Effector CD8-positive, alpha-beta T cell (primary cell): ENCODE results near the gene ELOVL6.
"Not testable (repeated sequence)": the region's sequence is repeated elsewhere in the genome, so short reads cannot be mapped to it uniquely, and the experiment has no call there.

Experiments
- DNase-seq: peaks from one replicate; lab custom pipeline; 2025; lab: John Stamatoyannopoulos, UW

The ELOVL6 gene

GRCh38 chr4:110196871-110197528 is 1.4 kb downstream of the ELOVL6 start:
- DNase-seq: peak; percentile 23

DNA sequence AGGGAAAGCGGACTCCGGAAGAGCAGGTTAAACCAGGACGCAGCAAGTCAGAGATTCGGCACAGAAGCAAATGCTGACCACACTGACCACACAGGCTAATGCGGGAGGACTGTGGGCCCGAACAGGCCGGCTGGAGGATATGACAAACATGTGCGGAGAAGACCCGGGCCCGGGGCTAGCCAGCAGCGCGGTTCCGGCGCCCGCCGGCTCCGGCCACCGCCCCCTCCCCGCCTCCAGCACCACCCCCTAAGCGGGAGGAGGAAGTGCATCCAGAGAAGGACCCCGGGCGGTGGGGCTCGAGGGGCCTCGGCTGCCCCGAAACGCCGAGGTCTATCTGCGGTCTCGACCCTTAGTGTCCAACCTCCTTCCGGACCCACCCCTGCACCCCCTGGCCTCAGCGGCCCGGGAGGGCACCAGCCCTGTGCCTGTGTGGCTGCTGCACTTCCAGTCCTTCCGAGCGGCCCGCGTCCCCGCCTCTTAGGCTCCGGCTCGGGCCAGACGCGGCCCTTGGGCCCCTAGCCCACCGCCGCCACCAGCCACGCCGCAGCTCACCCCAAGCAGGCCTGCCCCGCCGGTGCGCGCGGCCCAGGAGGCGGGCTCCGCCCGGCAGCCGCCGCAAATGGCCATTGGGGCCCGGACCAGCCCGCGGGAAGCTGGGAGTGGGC is 2.1 kb downstream of the ELOVL6 start:
- DNase-seq: peak; percentile 23

DNA sequence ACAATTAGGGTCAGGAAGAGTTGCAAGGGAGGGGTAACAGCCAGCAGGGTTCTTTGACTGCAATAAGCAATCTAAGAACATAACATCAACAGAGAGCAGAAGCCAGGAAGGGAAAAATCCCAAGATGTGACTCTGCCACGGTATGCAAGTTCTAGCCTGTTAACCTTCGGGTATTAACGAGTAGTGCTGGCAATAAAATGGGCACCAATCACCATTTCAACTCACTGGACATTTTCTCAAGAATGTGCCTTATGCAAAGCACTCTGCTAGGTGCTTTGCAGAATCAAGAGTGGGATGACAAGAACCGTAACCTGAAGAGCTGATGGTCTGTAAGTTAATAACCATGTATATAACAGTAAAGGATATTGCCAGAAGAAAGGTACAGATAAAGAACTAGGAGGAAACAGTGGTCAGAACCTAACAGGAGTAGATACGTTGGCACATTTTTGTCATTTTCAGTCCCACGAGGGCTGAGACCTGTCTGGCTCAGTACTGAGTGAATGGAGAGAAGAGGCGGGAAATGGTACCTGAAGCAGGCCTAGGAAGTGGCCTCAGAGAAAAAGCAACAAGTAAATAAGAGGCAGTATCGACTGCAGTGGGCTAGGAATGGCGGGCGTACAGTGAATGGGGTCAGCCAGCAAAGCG is 2.7 kb downstream of the ELOVL6 start:
- DNase-seq: no peak

DNA sequence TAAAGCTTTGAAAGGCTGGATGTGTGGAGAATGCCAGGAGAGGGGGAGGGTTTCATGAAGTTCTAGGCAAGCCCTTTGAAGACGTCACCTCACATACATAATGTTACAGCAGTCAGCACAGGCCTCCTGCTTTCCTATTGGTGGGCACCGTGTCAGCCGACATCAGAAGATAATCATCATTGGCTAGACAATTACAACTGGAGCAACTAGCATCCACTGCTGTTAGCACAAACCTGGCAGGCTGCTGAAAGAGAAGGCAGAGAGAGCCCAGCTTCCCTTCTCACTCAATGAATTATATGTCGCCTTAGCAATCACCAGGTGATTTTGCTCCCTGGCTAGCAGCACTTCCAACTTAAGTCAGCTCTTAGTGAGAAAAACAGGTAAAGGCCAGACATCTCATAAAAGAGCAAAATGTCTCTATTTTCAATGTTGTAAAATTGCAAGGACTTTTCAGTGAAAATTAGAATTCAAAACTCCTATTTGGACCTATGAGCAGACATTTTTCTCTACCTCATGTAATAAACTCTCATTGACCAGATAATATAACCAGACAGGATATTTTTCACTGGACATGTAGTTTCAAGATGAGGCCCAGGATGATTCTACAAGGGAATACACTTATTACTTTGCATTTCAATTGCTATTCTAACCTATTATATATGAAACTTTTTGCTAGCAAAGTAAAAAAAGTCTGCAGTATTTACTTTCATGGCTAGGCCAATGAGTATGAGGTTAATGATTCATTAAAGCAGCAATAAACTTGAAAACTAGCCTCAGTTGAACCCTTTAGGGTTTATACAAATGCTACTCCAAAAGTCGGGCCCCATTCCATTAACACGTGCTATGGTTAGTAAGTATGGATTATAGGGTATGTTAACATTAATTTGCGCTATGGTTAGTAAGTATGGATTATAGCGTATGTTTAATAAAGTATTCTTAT is 4.3 kb downstream of the ELOVL6 start:
- peak; percentile 66 for DNase-seq

- not testable (repeated sequence) for DNase-seq
Observed at GRCh38 chr4:110193287-110193686, 5.1 kb downstream of the ELOVL6 start.

DNA sequence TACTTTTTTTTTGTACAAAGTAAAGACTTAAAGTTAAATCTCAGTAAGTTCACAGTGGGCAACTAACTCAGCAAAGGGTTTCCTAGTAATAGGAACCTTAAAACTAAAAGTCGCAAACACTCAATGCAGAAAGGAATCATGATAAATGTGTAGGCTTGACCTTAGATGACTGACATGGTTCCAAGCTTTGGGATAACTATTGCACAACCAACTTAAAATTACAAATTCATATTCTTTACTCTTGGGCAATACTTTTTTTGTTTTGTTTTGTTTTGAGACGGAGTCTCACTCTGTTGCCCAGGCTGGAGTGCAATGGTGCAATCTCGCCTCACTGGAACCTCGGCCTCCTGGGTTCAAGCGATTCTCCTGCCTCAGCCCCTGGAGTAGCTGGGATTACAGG is 8.2 kb downstream of the ELOVL6 start:
- DNase-seq: no peak

- DNase-seq: no peak
Observed at GRCh38 chr4:110188113-110188512, 10.3 kb downstream of the ELOVL6 start.

- no peak for DNase-seq
Observed at GRCh38 chr4:110184791-110185155, 13.6 kb downstream of the ELOVL6 start.

DNA sequence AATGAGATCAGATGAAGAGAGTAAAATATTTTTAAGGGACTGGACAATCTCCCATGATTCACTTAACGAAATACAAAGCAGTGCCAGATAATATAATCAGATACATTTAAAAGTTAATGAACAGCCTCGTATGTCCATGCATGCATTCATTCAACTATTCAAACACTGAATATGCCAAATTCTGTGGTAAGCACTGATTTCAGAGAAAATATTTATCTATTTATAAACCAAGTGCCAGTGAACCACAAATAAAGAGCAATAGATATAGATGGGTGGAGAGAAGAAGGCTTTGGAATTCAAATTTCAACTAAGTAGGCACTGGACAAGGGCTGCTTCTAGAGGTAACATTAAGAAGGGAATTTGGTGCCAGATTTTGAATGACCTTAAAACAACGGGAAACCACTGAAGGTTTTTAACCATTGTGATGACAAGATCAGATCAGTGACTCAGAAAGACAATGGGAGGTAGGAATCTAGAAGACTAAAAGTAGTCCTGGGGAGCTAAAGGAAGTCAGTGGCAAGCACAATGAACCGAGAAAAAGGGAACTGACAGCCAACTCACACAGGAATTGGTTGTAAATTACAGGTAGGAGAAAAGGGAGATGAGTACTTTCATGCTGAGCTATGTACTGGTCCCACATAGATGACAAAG is 14.2 kb downstream of the ELOVL6 start:
- DNase-seq: no peak

DNA sequence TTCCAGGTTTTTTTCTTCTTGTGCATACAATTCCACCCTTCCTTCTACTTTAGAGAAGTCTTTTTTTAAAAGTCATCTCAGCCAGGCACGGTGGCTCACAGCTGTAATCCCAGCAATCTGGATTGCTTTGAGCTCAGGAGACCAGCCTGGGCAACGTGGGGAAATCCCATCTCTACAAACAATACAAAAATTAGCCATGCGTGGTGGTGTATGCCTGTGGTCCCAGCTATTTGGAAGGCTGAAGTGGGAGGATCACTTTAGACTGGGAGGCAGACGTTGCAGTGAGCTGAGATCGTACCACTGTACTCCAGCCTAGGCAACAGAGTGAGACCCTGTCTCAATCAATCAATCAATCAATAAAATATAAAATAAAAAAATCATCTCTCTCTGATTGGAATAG is 14.8 kb downstream of the ELOVL6 start:
- no peak for DNase-seq

- no peak for DNase-seq
Observed at GRCh38 chr4:110183058-110183457, 15.4 kb downstream of the ELOVL6 start.

GRCh38 chr4:110181890-110182289 is 16.5 kb downstream of the ELOVL6 start:
- DNase-seq: no peak

DNA sequence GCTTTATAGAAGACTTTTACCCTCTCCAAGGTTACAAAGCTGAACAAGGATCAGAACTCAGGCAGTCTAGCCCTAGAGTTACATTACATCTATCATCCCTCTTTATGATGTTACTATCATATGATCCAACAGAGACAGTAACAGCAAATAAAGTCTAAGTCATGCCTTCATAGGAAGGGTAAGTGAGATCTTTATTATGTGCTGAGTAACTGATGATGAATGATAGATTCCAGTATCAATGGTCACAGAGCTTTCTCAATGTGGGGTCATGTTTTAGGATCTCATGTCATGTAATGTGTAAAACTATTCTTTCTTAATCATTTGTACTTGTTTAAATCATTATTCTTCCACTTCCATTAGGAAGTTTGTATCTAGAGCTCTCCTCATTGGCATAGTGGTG is 22.8 kb downstream of the ELOVL6 start:
- DNase-seq: no peak

DNA sequence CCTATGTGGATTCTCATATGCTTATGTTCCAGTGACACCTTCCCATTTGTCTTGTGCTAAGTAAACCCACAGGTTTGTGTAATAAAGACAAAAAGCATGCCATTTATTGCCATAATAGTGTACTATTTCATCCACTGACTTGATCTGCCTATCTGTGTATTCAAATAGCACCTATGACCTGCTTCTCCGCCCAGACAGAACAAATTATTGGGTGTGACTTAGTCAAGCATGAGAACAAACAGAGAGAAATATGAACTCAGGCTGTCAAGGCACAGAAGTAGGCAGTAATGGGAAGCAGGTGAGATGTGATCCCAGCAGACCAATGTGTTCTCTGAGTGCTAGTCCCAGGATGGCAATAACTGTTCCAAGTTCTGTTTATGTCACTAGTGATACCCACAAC is 25.4 kb downstream of the ELOVL6 start:
- DNase-seq: no peak

GRCh38 chr4:110171971-110172370 is 26.4 kb downstream of the ELOVL6 start:
- DNase-seq: no peak

GRCh38 chr4:110170861-110171260 is 27.6 kb downstream of the ELOVL6 start:
- DNase-seq: no peak

- DNase-seq: peak; percentile 1
Observed at GRCh38 chr4:110165382-110166286, 32.8 kb downstream of the ELOVL6 start.

DNA sequence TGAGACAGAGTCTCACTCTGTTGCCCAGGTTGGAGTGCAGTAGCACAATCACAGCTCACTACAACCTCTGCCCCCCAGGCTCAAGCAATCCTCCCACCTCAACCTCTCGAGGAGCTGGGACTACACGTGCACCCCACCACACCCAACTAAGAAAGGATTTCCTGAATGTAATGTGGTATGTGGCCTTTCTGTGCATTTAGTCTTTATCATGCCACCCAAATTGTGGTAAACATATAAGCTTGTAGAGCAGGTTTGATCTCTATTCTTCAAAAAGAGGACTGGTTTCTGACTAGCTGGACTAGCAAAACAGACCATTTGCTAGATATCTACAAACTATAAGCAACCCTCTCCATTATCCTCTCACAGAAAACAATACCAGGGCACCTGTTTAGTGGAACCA is 33.6 kb downstream of the ELOVL6 start:
- DNase-seq: no peak

- no peak for DNase-seq
Observed at GRCh38 chr4:110164251-110164650, 34.2 kb downstream of the ELOVL6 start.

GRCh38 chr4:110163327-110164069 is 34.9 kb downstream of the ELOVL6 start:
- no peak for DNase-seq
